HCT116 (cell line): ENCODE data around the gene MED9. TPM values are rescaled to one million over a fixed set of nuclear protein-coding genes. Genes with fewer than 3 reads are reported as not detected.

Experiments used
- ATAC-seq: fragments of 200-7000 bp; cut with Tn5 transposase; 2 replicates; pipeline ENCODE4 v1.9.1; 2020; ENCODE audit warnings: mild to moderate bottlenecking, moderate library complexity
- BruUV-seq: library from RNA; stranded (reverse); fragments of 400-500 nt; replicated peaks from 2 replicates; lab custom pipeline; 2021; lab: Mats Ljungman, UMichigan
- CTCF ChIA-PET: fragments of 300-600 bp; sonication (Branson Sonifier 250); formaldehyde crosslinking; loops from one replicate; lab custom pipeline; 2021; ENCODE audit warnings: antibody characterized with exemption; lab: Charles Lee
- POLR2A ChIA-PET: fragments of 300-600, 350-600 bp; sonication (Branson Sonifier 250); formaldehyde crosslinking; loops from one replicate; lab custom pipeline; 2021; ENCODE audit warnings: antibody characterized with exemption; lab: Charles Lee
- RAD21 ChIA-PET, 2 experiments: fragments of 300-600 bp; sonication (Branson Sonifier 250); formaldehyde crosslinking; loops; one replicate each; lab custom pipeline; 2023; ENCODE audit warnings: low total read pairs in 2 of 2; ENCODE audit not compliant: uncharacterized antibody in 2 of 2, unreplicated experiment in 2 of 2, low non-redundant PET in 1 of 2; lab: Charles Lee
- DNase-seq: peaks from one replicate; pipeline ENCODE4 v3.0.0-alpha.2; 2010; ENCODE audit warnings: low read depth, low spot score
- H2AFZ ChIP-seq: fragments of 200-600 bp; shearing (Covaris generic), sonication (generic); 2 replicates; pipeline ENCODE4 v1.6.1; 2017; ENCODE audit warnings: low read depth, mixed run types, mixed read lengths, antibody characterized with exemption, low read length; ENCODE audit not compliant: poor library complexity, severe bottlenecking
- H3K27ac ChIP-seq: 2 replicates; pipeline ENCODE4 v1.5.1; 2012; ENCODE audit warnings: low read depth, low read length
- H3K27me3 ChIP-seq: fragments of 200-600 bp; sonication (generic); 2 replicates; pipeline ENCODE4 v1.6.1; 2016; ENCODE audit warnings: mixed run types, low read length, mixed read lengths; ENCODE audit not compliant: insufficient read depth
- H3K36me3 ChIP-seq, 2 experiments: fragments of 200-500 bp in 1 of 2; fragments of 200-600 bp in 1 of 2; sonication (Bioruptor generic) in 1 of 2; sonication (generic) in 1 of 2; 2 replicates each; pipeline versions ENCODE4 v1.5.1 to v1.6.1; 2014 to 2016; ENCODE audit warnings: low read length in 2 of 2, inconsistent platforms in 1 of 2, mixed read lengths in 1 of 2, mixed run types in 1 of 2; ENCODE audit not compliant: insufficient read depth in 2 of 2, control insufficient read depth in 1 of 2
- H3K4me1 ChIP-seq, 2 experiments: fragments of 200-600 bp in 1 of 2; sonication (generic) in 1 of 2; 2 replicates each; pipeline versions ENCODE4 v1.5.1 to v1.6.1; 2012 to 2017; ENCODE audit warnings: low read length in 2 of 2, inconsistent platforms in 1 of 2, mild to moderate bottlenecking in 1 of 2, mixed read lengths in 1 of 2, mixed run types in 1 of 2, moderate library complexity in 1 of 2; ENCODE audit not compliant: insufficient read depth in 2 of 2, control insufficient read depth in 1 of 2
- H3K4me2 ChIP-seq: fragments of 200-600 bp; sonication (generic); 2 replicates; pipeline ENCODE4 v1.6.1; 2017; ENCODE audit warnings: mixed run types, low read length, mixed read lengths
- H3K4me3 ChIP-seq, 2 experiments: fragments of 200-600 bp in 1 of 2; sonication (generic) in 1 of 2; replicated peaks in 1 of 2; 2 replicates each; pipeline ENCODE4 v1.5.1; 2011 to 2016; ENCODE audit warnings: low read length in 2 of 2, control low read depth in 1 of 2, low read depth in 1 of 2, mild to moderate bottlenecking in 1 of 2, mixed read lengths in 1 of 2, mixed run types in 1 of 2
- H3K79me2 ChIP-seq: fragments of 200-600 bp; sonication (generic); 2 replicates; pipeline ENCODE4 v1.6.1; 2017; ENCODE audit warnings: mild to moderate bottlenecking, mixed run types, low read length, moderate library complexity, mixed read lengths; ENCODE audit not compliant: insufficient read depth
- H3K9ac ChIP-seq: fragments of 200-600 bp; sonication (generic); 2 replicates; pipeline ENCODE4 v1.6.1; 2016; ENCODE audit warnings: low read length, mixed read lengths
- H3K9me2 ChIP-seq: fragments of 200-600 bp; sonication (generic), shearing (Covaris generic); 2 replicates; pipeline ENCODE4 v1.6.1; 2017; ENCODE audit warnings: mixed run types, mild to moderate bottlenecking, moderate library complexity; ENCODE audit not compliant: insufficient read depth
- H3K9me3 ChIP-seq, 2 experiments: fragments of 200-500 bp in 1 of 2; fragments of 200-600 bp in 1 of 2; sonication (Bioruptor generic) in 1 of 2; sonication (generic) in 1 of 2; 2 replicates each; pipeline ENCODE4 v1.6.1; 2014 to 2017; ENCODE audit warnings: low read length in 2 of 2, mixed read lengths in 2 of 2, inconsistent platforms in 1 of 2, low read depth in 1 of 2, mild to moderate bottlenecking in 1 of 2, mixed run types in 1 of 2, moderate library complexity in 1 of 2; ENCODE audit not compliant: control insufficient read depth in 1 of 2, insufficient read depth in 1 of 2
- H4K20me1 ChIP-seq: fragments of 200-600 bp; sonication (generic), shearing (Covaris generic); 2 replicates; pipeline ENCODE4 v1.6.1; 2017; ENCODE audit warnings: mixed run types, mild to moderate bottlenecking, moderate library complexity; ENCODE audit not compliant: insufficient read depth
- CBX3 ChIP-seq: IDR thresholded peaks from 2 replicates; pipeline ENCODE4 v1.6.1; 2012; ENCODE audit warnings: low read depth
- ELF1 ChIP-seq: IDR thresholded peaks from 2 replicates; pipeline ENCODE4 v1.6.1; 2012; ENCODE audit warnings: low read depth, borderline replicate concordance
- EZH2phosphoT487 ChIP-seq: fragments of 200-600 bp; IDR thresholded peaks from 2 replicates; pipeline ENCODE4 v1.6.1; 2018; ENCODE audit warnings: antibody characterized with exemption, borderline replicate concordance
- MAX ChIP-seq: IDR thresholded peaks from 2 replicates; pipeline ENCODE4 v1.6.1; 2012
- RAD21 ChIP-seq: IDR thresholded peaks from 2 replicates; pipeline ENCODE4 v1.6.1; 2012; ENCODE audit warnings: low read depth, mild to moderate bottlenecking
- REST ChIP-seq: IDR thresholded peaks from 2 replicates; pipeline ENCODE4 v1.6.1; 2012; ENCODE audit warnings: low read depth
- TCF7L2 ChIP-seq: IDR thresholded peaks from 2 replicates; pipeline ENCODE4 v1.7.0; 2011; ENCODE audit warnings: borderline replicate concordance, inconsistent platforms; ENCODE audit not compliant: insufficient read depth, insufficient read length; ENCODE audit errors: extremely low read depth
- ZBTB33 ChIP-seq: IDR thresholded peaks from 2 replicates; pipeline ENCODE4 v1.6.1; 2011; ENCODE audit warnings: mild to moderate bottlenecking, low read length, moderate library complexity; ENCODE audit not compliant: insufficient replicate concordance; ENCODE audit errors: extremely low read depth
- intact Hi-C: fragments of 100-400 bp; cut with micrococcal nuclease; formaldehyde crosslinking; loops from 2 replicates; pipeline ENCODE4 v1.10.0; 2022
- total RNA-seq: library from RNA; stranded (reverse); gene quantifications from one replicate; pipeline ENCODE4 v1.2.1, GENCODE V29; 2021; ENCODE audit not compliant: unreplicated experiment
- TF ChIP-seq, protein P1 (sequence below): IDR thresholded peaks from 2 replicates; pipeline ENCODE4 v1.6.1; 2012
- TF ChIP-seq, protein P2 (sequence below), 3 experiments: fragments of 200-600 bp in 1 of 3; sonication (generic) in 1 of 3; IDR thresholded peaks in 2 of 3; conservative IDR thresholded peaks in 1 of 3; 2 replicates each; pipeline ENCODE4 v1.5.1; 2012 to 2017; ENCODE audit warnings: low read depth in 2 of 3, low read length in 2 of 3, antibody characterized with exemption in 1 of 3, borderline replicate concordance in 1 of 3, control low read depth in 1 of 3, mild to moderate bottlenecking in 1 of 3, mixed read lengths in 1 of 3, mixed run types in 1 of 3, moderate library complexity in 1 of 3; ENCODE audit not compliant: insufficient read depth in 1 of 3

MED9 gene
- total RNA-seq, 1 experiment from 2014 or later = 13.9 TPM

GRCh38 chr17:17448723-17449122, 28.1 kb upstream of the MED9 start:
- TF ChIP-seq MAX = peak; percentile 41; the same call in 1 of the 2 replicates
- TF ChIP-seq, protein P1, sequence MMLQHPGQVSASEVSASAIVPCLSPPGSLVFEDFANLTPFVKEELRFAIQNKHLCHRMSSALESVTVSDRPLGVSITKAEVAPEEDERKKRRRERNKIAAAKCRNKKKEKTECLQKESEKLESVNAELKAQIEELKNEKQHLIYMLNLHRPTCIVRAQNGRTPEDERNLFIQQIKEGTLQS = no peak
- TF ChIP-seq RAD21 = no peak
- no peak for TF ChIP-seq CBX3
- TF ChIP-seq ZBTB33 = no peak
- TF ChIP-seq, all 23 proteins: peak for 1
- Histone ChIP-seq H3K9ac (no peak overlapping the region), H3K4me1 (peaks cover 24 to 25% of the 10 kb centered on the region in 2 experiments), H3K4me2 (no peak overlapping the region), H3K27ac (no peak overlapping the region), H3K4me3 (no peak overlapping the region), H3K9me2 (no peaks in the 10 kb centered on the region), H2AFZ (no peak overlapping the region), H3K27me3 (0 out of 2 replicates have a peak, but pooled peaks cover 10% of the 10 kb centered on the region), H3K9me3 (no peaks in the 10 kb centered on the region; a peak in 1 of 4 replicates), H4K20me1 (no peaks in the 10 kb centered on the region), H3K36me3 (no peaks in the 10 kb centered on the region), H3K79me2 (no peaks in the 10 kb centered on the region)
- CTCF ChIA-PET = no interaction called here
- BruUV-seq = no TSS peak
- intact Hi-C loops = no loop called here
- ATAC-seq (no peak), DNase-seq (no peak)
- RAD21 ChIA-PET = no interaction called here
- POLR2A ChIA-PET = no interaction called here

DNA sequence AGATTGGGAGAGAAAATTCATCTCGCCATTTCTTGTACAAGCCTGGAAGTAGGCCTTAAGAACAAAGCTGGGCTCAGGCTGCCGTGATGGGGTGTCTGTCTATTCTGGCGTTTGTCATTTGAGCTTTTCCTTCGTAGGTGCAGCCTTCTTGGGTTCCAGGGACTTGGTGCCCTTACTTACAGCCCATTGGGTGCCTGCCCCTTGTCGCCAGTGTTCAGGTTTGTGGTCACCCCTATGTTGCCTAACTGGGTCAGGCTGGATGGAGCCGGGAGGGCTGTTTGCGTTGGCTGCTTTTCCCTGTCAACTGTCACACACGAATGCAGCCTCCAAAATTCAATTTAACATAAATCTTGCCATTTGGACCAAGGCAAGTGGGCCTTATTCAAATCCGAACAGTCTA, 23.7 kb upstream of the MED9 start:
- no TSS peak for BruUV-seq
- Histone ChIP-seq H4K20me1 (no peaks in the 10 kb centered on the region), H3K4me3 (no peak overlapping the region), H3K9me3 (no peaks in the 10 kb centered on the region), H3K27me3 (peaks cover 10% of the 10 kb centered on the region; the same call in 1 of the 2 replicates), H3K4me1 (no peaks in the 10 kb centered on the region), H3K27ac (no peak overlapping the region), H3K4me2 (no peak overlapping the region), H3K9me2 (no peaks in the 10 kb centered on the region), H3K9ac (no peak overlapping the region), H3K79me2 (no peaks in the 10 kb centered on the region), H3K36me3 (no peaks in the 10 kb centered on the region), H2AFZ (no peak overlapping the region)
- CTCF ChIA-PET = no interaction called here
- DNase-seq = no peak
- POLR2A ChIA-PET = no interaction called here
- intact Hi-C loops = no loop called here
- ATAC-seq = no peak
- RAD21 ChIA-PET = no interaction called here
- TF ChIP-seq MAX (no peak), ELF1 (no peak), TCF7L2 (no peak), REST (no peak), EZH2phosphoT487 (no peak), CBX3 (no peak)
- TF ChIP-seq, protein P2, sequence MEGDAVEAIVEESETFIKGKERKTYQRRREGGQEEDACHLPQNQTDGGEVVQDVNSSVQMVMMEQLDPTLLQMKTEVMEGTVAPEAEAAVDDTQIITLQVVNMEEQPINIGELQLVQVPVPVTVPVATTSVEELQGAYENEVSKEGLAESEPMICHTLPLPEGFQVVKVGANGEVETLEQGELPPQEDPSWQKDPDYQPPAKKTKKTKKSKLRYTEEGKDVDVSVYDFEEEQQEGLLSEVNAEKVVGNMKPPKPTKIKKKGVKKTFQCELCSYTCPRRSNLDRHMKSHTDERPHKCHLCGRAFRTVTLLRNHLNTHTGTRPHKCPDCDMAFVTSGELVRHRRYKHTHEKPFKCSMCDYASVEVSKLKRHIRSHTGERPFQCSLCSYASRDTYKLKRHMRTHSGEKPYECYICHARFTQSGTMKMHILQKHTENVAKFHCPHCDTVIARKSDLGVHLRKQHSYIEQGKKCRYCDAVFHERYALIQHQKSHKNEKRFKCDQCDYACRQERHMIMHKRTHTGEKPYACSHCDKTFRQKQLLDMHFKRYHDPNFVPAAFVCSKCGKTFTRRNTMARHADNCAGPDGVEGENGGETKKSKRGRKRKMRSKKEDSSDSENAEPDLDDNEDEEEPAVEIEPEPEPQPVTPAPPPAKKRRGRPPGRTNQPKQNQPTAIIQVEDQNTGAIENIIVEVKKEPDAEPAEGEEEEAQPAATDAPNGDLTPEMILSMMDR (IDR thresholded peaks at IDR 0.05 in 2 of 3, conservative IDR thresholded peaks at IDR 0.05 in 1 of 3; ENCODE audit: borderline replicate concordance in 1 of 3, insufficient read depth in 1 of 3, low read depth in 2 of 3, low read length in 2 of 3) = no peak
